ENCODE results near the gene ELF2.

The ELF2 gene

DNA sequence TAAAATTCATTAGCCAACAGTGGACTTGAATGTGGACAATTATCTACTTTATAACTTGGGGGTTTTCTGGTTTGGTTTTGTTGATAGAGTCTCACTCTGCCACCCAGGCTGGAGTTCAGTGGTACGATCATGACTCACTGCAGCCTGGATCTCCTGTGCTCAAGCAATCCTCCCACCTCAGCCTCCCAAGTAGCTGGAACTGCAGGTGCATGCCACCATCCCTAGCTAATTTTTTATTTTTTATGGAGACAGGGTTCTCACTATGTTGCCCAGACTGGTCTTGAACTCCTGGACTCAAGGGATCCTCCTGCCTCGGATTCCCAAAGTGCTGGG is 12.4 kb upstream of the ELF2 start:
- DNase-seq (ENCODE audit: low read depth) = no peak
- in situ Hi-C loops (cut with HindIII; ENCODE audit: low sequenced_read_pairs) = no loop called here
- TF ChIP-seq, protein P1, sequence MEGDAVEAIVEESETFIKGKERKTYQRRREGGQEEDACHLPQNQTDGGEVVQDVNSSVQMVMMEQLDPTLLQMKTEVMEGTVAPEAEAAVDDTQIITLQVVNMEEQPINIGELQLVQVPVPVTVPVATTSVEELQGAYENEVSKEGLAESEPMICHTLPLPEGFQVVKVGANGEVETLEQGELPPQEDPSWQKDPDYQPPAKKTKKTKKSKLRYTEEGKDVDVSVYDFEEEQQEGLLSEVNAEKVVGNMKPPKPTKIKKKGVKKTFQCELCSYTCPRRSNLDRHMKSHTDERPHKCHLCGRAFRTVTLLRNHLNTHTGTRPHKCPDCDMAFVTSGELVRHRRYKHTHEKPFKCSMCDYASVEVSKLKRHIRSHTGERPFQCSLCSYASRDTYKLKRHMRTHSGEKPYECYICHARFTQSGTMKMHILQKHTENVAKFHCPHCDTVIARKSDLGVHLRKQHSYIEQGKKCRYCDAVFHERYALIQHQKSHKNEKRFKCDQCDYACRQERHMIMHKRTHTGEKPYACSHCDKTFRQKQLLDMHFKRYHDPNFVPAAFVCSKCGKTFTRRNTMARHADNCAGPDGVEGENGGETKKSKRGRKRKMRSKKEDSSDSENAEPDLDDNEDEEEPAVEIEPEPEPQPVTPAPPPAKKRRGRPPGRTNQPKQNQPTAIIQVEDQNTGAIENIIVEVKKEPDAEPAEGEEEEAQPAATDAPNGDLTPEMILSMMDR (IDR thresholded peaks at IDR 0.05; ENCODE audit: low read depth, low read length, missing control alignments) = no peak
- no peak overlapping the region for H3K4me3 ChIP-seq (ENCODE audit: low read depth, low read length)

- no peak for DNase-seq (ENCODE audit: low read depth)
- in situ Hi-C loops (cut with HindIII; ENCODE audit: low sequenced_read_pairs) = no loop called here
- H3K4me3 ChIP-seq (ENCODE audit: low read depth, low read length) = no peak overlapping the region
- TF ChIP-seq, protein P1 (IDR thresholded peaks at IDR 0.05; ENCODE audit: low read depth, low read length, missing control alignments) = no peak
Measured at GRCh38 chr4:139188648-139189416, 11.8 kb upstream of the ELF2 start.

GRCh38 chr4:139184129-139184528 is 7.1 kb upstream of the ELF2 start:
- TF ChIP-seq, protein P1 (IDR thresholded peaks at IDR 0.05; ENCODE audit: low read depth, low read length, missing control alignments) = peak; percentile 5
- no peak overlapping the region for H3K4me3 ChIP-seq (ENCODE audit: low read depth, low read length)
- no peak for DNase-seq (ENCODE audit: low read depth)
- in situ Hi-C loops (cut with HindIII; ENCODE audit: low sequenced_read_pairs) = no loop called here

- DNase-seq (ENCODE audit: low read depth) = peak; percentile 80
- H3K4me3 ChIP-seq (ENCODE audit: low read depth, low read length) = peak overlapping the region; percentile 94
- TF ChIP-seq, protein P1 (IDR thresholded peaks at IDR 0.05; ENCODE audit: low read depth, low read length, missing control alignments) = no peak
- in situ Hi-C loops (cut with HindIII; ENCODE audit: low sequenced_read_pairs) = no loop called here
Measured at GRCh38 chr4:139177869-139178619, 1.0 kb upstream of the ELF2 start.

DNA sequence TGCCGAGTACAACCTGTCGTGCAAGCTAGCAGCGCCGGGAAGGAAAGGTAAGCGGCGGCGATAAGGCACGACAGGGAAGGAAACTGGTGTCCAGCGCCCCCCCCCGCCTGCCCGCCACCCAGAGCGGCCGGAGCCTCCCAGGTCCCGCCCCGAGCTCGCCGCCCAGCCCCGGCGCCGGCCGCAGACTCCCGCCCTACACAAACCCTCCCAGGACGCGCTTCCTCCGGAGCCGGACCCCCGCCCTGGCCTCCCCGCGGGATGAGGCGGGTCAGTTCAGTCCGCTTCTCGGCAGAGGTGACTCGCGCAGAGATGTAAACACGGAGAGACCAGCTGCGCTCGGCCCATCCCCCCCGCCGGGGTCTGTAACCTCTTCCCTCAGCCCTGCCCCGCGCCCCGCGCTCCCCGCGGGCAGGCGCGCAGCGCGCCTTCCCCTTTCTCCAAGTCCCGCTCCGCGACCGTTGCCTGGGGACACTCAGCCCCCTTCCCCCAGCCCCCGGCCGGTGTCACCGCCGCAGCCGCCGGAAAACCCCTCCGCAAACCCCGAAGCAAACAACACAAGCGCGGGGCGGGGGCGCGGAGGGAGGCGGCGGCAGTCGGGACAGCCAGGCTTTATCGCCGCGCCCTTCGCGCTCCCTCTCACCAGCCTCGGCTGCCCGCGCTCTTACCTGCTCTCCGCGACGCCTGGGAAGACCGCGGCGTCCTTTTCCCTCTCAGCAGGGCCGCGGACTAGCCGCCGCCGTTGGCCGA is 543 bp downstream of the ELF2 start:
- in situ Hi-C loops (cut with HindIII; ENCODE audit: low sequenced_read_pairs) = no loop called here
- DNase-seq (ENCODE audit: low read depth) = no peak
- peak overlapping the region; percentile 94 for H3K4me3 ChIP-seq (ENCODE audit: low read depth, low read length)
- TF ChIP-seq, protein P1 (IDR thresholded peaks at IDR 0.05; ENCODE audit: low read depth, low read length, missing control alignments) = no peak

DNA sequence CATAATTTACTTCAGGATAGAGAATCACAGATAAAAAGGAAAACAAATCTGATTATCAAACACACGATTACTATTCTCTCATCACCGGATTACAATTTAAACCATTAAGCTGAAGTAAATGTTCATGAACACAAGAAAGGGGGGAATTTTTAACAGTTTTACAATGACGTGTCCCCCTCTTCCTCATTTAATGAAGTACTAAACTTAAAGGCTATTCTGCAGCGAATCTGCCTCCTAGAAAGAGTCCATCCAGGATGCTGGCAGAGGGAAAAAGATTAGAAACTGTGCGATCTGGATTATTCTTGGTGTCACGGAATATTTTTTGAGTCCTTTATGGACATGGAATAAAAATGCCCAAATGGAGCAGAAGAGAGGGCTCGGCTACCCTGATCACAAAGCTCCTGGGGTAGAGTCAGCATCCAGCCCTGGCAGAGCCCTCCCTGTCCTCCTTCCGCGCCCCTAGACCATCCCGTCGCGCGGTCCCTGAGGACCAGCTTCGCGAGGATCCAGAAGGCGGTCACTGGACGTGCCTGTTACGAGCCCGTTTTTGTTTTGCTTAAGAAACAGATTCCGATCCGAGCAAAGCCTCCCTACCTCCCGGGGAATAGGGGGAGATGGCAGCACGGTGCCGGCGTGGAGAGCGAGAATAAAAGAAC is 1.2 kb downstream of the ELF2 start:
- in situ Hi-C loops (cut with HindIII; ENCODE audit: low sequenced_read_pairs) = no loop called here
- H3K4me3 ChIP-seq (ENCODE audit: low read depth, low read length) = peak overlapping the region; percentile 94
- TF ChIP-seq, protein P1 (IDR thresholded peaks at IDR 0.05; ENCODE audit: low read depth, low read length, missing control alignments) = no peak
- no peak for DNase-seq (ENCODE audit: low read depth)
